ENCODE results near the gene ATP6V1A.

The ATP6V1A gene

GRCh38 chr3:113747283-113748046, 630 bp downstream of the ATP6V1A start:
- no peak for DNase-seq

GRCh38 chr3:113751141-113751540, 4.3 kb downstream of the ATP6V1A start:
- DNase-seq, result no peak

GRCh38 chr3:113753376-113753985, 6.6 kb downstream of the ATP6V1A start:
- no peak for DNase-seq

- DNase-seq, result no peak
Measured at GRCh38 chr3:113754494-113755159, 7.8 kb downstream of the ATP6V1A start.

- no peak for DNase-seq
Measured at GRCh38 chr3:113758389-113759024, 11.7 kb downstream of the ATP6V1A start.

GRCh38 chr3:113764698-113765097, 17.9 kb downstream of the ATP6V1A start:
- DNase-seq, result no peak

GRCh38 chr3:113769551-113769950, 22.7 kb downstream of the ATP6V1A start:
- DNase-seq, result no peak

GRCh38 chr3:113771993-113772392, 25.2 kb downstream of the ATP6V1A start:
- no peak for DNase-seq

- DNase-seq, result no peak
Measured at GRCh38 chr3:113773381-113773780, 26.5 kb downstream of the ATP6V1A start.

- no peak for DNase-seq
Measured at GRCh38 chr3:113775516-113775915, 28.7 kb downstream of the ATP6V1A start.

- no peak for DNase-seq
Measured at GRCh38 chr3:113776564-113776963, 29.7 kb downstream of the ATP6V1A start.

- no peak for DNase-seq
Measured at GRCh38 chr3:113783463-113783862, 36.6 kb downstream of the ATP6V1A start.

GRCh38 chr3:113783980-113784379, 37.1 kb downstream of the ATP6V1A start:
- no peak for DNase-seq

GRCh38 chr3:113791381-113791780, 44.5 kb downstream of the ATP6V1A start:
- DNase-seq, result no peak

- DNase-seq, result no peak
Measured at GRCh38 chr3:113794526-113794925, 47.7 kb downstream of the ATP6V1A start.

- no peak for DNase-seq
Measured at GRCh38 chr3:113795693-113796092, 48.9 kb downstream of the ATP6V1A start.

- DNase-seq, result no peak
Measured at GRCh38 chr3:113802795-113803455, 56.1 kb downstream of the ATP6V1A start.

- DNase-seq, result no peak
Measured at GRCh38 chr3:113804661-113805060, 57.8 kb downstream of the ATP6V1A start.

- no peak for DNase-seq
Measured at GRCh38 chr3:113805249-113805648, 58.4 kb downstream of the ATP6V1A start.

- no peak for DNase-seq
Measured at GRCh38 chr3:113812854-113813253, 66.0 kb downstream of the ATP6V1A start.

- DNase-seq, result no peak
Measured at GRCh38 chr3:113819866-113820265, 73.0 kb downstream of the ATP6V1A start.

GRCh38 chr3:113825090-113825489, 78.3 kb downstream of the ATP6V1A start:
- no peak for DNase-seq

GRCh38 chr3:113828600-113828999, 81.8 kb downstream of the ATP6V1A start:
- DNase-seq, result no peak

Measured in NK-92 treated with Interleukin-12 subunit alpha and Interleukin-12 subunit beta, amount 100 ng/mL, for 24 hours (cell line).